CD14-positive monocyte (primary cell): ENCODE data around the gene ZNF844. TPM values are rescaled to one million over a fixed set of nuclear protein-coding genes. Genes with fewer than 3 reads are reported as not detected.
A peak's percentile ranks its signal among the peaks of the same experiment; 100 is the strongest.

Experiments used
- DNase-seq, 3 donors: peaks; one replicate each; pipeline ENCODE4 v3.0.0-alpha.2; 2011 to 2022
- H2AFZ ChIP-seq: 2 replicates; pipeline ENCODE4 v1.6.0; 2012; ENCODE audit warnings: mild to moderate bottlenecking, low read depth, low read length, inconsistent platforms; ENCODE audit not compliant: insufficient read depth, poor library complexity, severe bottlenecking
- H3K27ac ChIP-seq, 2 donors: 1 replicate in 1 of 2; 2 replicates in 1 of 2; pipeline ENCODE4 v1.5.1; 2012 to 2013; ENCODE audit warnings: low read length in 2 of 2, control low read depth in 1 of 2, inconsistent platforms in 1 of 2, low read depth in 1 of 2, mild to moderate bottlenecking in 1 of 2
- H3K27me3 ChIP-seq, 2 donors: one replicate each; pipeline versions ENCODE4 v1.6.0 to v1.6.1; 2011 to 2013; ENCODE audit warnings: low read length in 2 of 2; ENCODE audit not compliant: control insufficient read depth in 2 of 2, insufficient read depth in 2 of 2
- H3K36me3 ChIP-seq, 2 donors: replicated peaks in 1 of 2; 1 replicate in 1 of 2; 2 replicates in 1 of 2; pipeline versions ENCODE4 v1.5.1 to v1.6.1; 2012 to 2013; ENCODE audit warnings: low read length in 2 of 2, control low read depth in 1 of 2, inconsistent platforms in 1 of 2, mild to moderate bottlenecking in 1 of 2; ENCODE audit not compliant: insufficient read depth in 2 of 2, control insufficient read depth in 1 of 2
- H3K4me1 ChIP-seq, 2 donors: 1 replicate in 1 of 2; 2 replicates in 1 of 2; pipeline versions ENCODE4 v1.5.1 to v1.6.1; 2012 to 2013; ENCODE audit warnings: low read length in 2 of 2, control low read depth in 1 of 2, inconsistent platforms in 1 of 2, mild to moderate bottlenecking in 1 of 2, moderate library complexity in 1 of 2; ENCODE audit not compliant: insufficient read depth in 2 of 2, control insufficient read depth in 1 of 2
- H3K4me2 ChIP-seq: replicated peaks from 2 replicates; pipeline ENCODE3; 2012; ENCODE audit warnings: low read length, moderate library complexity, mild to moderate bottlenecking; ENCODE audit not compliant: poor library complexity, severe bottlenecking; ENCODE audit errors: extremely low read depth
- H3K4me3 ChIP-seq, 3 experiments: fragments of 200-600 bp in 1 of 3; sonication (generic) in 1 of 3; replicated peaks in 1 of 3; 1 replicate in 2 of 3; 2 replicates in 1 of 3; pipeline ENCODE4 v1.5.1; 2011 to 2013; ENCODE audit warnings: low read length in 3 of 3, mild to moderate bottlenecking in 3 of 3, control low read depth in 2 of 3, low read depth in 2 of 3, inconsistent platforms in 1 of 3, moderate library complexity in 1 of 3
- H3K79me2 ChIP-seq: 2 replicates; pipeline ENCODE4 v1.6.0; 2012; ENCODE audit warnings: mild to moderate bottlenecking, control low read depth, inconsistent platforms, low read length, moderate library complexity; ENCODE audit not compliant: insufficient read depth
- H3K9ac ChIP-seq: 2 replicates; pipeline ENCODE4 v1.6.0; 2017; ENCODE audit warnings: low read length, mild to moderate bottlenecking; ENCODE audit not compliant: insufficient read depth, poor library complexity, severe bottlenecking
- H3K9me3 ChIP-seq, 2 donors: replicated peaks in 1 of 2; 1 replicate in 1 of 2; 2 replicates in 1 of 2; pipeline versions ENCODE4 v1.5.1 to v1.6.1; 2012 to 2013; ENCODE audit warnings: low read length in 2 of 2, control low read depth in 1 of 2; ENCODE audit not compliant: control insufficient read depth in 1 of 2, insufficient read depth in 1 of 2
- H4K20me1 ChIP-seq: 2 replicates; pipeline ENCODE4 v1.6.0; 2012; ENCODE audit warnings: mild to moderate bottlenecking, low read length, control low read depth, moderate library complexity; ENCODE audit not compliant: insufficient read depth
- H3K27ac Mint-ChIP-seq, 7 donors: one replicate each; pipeline ENCODE4 v1.8.0; 2020; ENCODE audit warnings: mild to moderate bottlenecking in 7 of 7, mixed read lengths in 7 of 7, moderate library complexity in 6 of 7, inconsistent platforms in 2 of 7
- H3K27me3 Mint-ChIP-seq, 3 donors: one replicate each; pipeline ENCODE4 v1.8.0; 2021 to 2022; ENCODE audit warnings: low read depth in 3 of 3, mild to moderate bottlenecking in 3 of 3, mixed read lengths in 3 of 3, moderate library complexity in 3 of 3, inconsistent platforms in 1 of 3
- H3K36me3 Mint-ChIP-seq, 2 donors: one replicate each; pipeline ENCODE4 v1.8.0; 2020; ENCODE audit warnings: mixed read lengths in 2 of 2, inconsistent platforms in 1 of 2, mild to moderate bottlenecking in 1 of 2
- H3K4me1 Mint-ChIP-seq: one replicate; pipeline ENCODE4 v1.8.0; 2020; ENCODE audit warnings: mild to moderate bottlenecking, mixed read lengths
- H3K4me3 Mint-ChIP-seq, 2 donors: one replicate each; pipeline ENCODE4 v1.8.0; 2020; ENCODE audit warnings: mild to moderate bottlenecking in 2 of 2, mixed read lengths in 2 of 2, moderate library complexity in 1 of 2
- H3K9me3 Mint-ChIP-seq, 7 donors: one replicate each; pipeline ENCODE4 v1.8.0; 2020 to 2022; ENCODE audit warnings: mixed read lengths in 7 of 7, mild to moderate bottlenecking in 6 of 7, moderate library complexity in 6 of 7, inconsistent platforms in 2 of 7
- WGBS: methylation state at CpG from one replicate; pipeline ENCODE4 v1.1.5; 2013; ENCODE audit warnings: missing lambda C conversion rate; ENCODE audit not compliant: insufficient coverage; 5-methylcytosine and 5-hydroxymethylcytosine counted together
- intact Hi-C, 2 donors: fragments of 100-400 bp; cut with micrococcal nuclease; formaldehyde crosslinking; loops; one replicate each; pipeline versions ENCODE4 v1.15.0 to v1.15.1; 2023
- polyA plus RNA-seq, 3 donors: library from polyadenylated mRNA; depleted of rRNA in 1 of 3; unstranded in 2 of 3; stranded (reverse) in 1 of 3; fragments of 300-500 nt in 2 of 3; fragments of >200 nt in 1 of 3; fragmentation: Illumina TruSeq in 2 of 3; gene quantifications; 1 replicate in 2 of 3; 2 replicates in 1 of 3; pipeline ENCODE4 v1.2.3, GENCODE V29; 2012 to 2021
- TF ChIP-seq, protein P1 (sequence below): fragments of 200-600 bp; IDR thresholded peaks from one replicate; pipeline ENCODE4 v1.8.0; 2022; ENCODE audit warnings: antibody characterized with exemption, mild to moderate bottlenecking

The ZNF844 gene
- polyA plus RNA-seq, 3 donors, result 1.9 to 2.2 (median 2.0) TPM

DNA sequence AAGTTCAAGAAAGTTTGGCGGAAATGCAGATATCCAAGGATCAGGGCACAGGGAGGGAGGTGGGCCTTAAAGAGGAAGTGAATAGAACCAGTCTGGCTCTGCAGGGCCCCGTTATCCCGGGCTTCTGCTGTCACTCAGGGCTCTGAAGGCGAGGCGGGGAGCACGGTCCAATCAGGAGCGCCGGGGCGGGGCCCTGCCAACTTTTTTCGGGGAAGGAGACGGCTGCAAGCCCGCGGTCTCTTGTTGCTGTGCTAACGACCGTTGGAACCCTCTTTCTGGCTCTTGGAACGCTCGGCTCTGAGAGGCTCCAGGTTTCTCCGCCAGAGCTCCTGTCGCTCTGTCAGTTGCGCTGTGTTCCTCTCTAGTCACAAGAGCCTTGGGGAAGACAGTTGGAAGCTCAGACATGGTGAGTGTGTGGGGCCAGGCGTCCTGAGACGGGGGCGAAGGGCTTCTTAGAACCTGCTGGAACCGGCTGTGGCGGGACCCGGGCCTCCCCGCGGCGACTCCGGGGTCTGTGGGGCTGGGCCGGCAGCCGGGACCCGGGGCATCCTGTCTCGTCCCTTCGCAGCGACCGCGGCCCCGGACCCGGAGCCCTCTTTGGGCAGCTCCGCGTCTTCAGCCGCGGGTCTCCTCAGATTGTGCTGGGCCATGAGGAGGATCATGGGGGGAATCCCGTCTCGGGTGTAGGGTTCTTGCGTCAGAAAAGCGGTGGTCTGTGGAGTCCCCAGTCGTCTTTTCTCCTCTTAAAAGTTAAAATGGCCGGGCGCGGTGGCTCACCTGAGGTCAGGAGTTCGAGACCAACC, 27.7 kb downstream of the ZNF844 start:
- Histone ChIP-seq H3K79me2 (peaks cover 16% of the 10 kb centered on the region), H3K27me3 (no peaks in the 10 kb centered on the region), H4K20me1 (no peaks in the 10 kb centered on the region), H3K27ac (peak overlapping the region; percentile 47 to 64), H3K9ac (peak overlapping the region; percentile 76), H3K4me2 (peak overlapping the region; percentile 79), H3K36me3 (no peaks in the 10 kb centered on the region), H2AFZ (peak overlapping the region; percentile 97), H3K9me3 (peaks cover 0 to 2% of the 10 kb centered on the region in 2 donors), H3K4me3 (peak overlapping the region; percentile 65 to 89 (median 74)), H3K4me1 (peaks cover 13 to 14% of the 10 kb centered on the region in 2 donors)
- Mint-ChIP-seq H3K9me3 (peaks cover 3 to 17% (median 11%) of the 10 kb centered on the region in 7 donors), H3K36me3 (peaks cover 3 to 7% of the 10 kb centered on the region in 2 donors), H3K4me1 (peaks cover 31% of the 10 kb centered on the region), H3K4me3 (peak overlapping the region; percentile 91 to 95), H3K27ac (peak overlapping the region in 6 of 7 donors; percentile 40 to 85 (median 73)), H3K27me3 (peaks cover 0 to 3% (median 1%) of the 10 kb centered on the region in 3 donors)
- TF ChIP-seq, protein P1, sequence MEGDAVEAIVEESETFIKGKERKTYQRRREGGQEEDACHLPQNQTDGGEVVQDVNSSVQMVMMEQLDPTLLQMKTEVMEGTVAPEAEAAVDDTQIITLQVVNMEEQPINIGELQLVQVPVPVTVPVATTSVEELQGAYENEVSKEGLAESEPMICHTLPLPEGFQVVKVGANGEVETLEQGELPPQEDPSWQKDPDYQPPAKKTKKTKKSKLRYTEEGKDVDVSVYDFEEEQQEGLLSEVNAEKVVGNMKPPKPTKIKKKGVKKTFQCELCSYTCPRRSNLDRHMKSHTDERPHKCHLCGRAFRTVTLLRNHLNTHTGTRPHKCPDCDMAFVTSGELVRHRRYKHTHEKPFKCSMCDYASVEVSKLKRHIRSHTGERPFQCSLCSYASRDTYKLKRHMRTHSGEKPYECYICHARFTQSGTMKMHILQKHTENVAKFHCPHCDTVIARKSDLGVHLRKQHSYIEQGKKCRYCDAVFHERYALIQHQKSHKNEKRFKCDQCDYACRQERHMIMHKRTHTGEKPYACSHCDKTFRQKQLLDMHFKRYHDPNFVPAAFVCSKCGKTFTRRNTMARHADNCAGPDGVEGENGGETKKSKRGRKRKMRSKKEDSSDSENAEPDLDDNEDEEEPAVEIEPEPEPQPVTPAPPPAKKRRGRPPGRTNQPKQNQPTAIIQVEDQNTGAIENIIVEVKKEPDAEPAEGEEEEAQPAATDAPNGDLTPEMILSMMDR, result no peak
- intact Hi-C loops, result loop anchor here (5.0 kb wide), 1 partner anchor 50 kb away; the partner anchor contains the start of gene ZNF20 (in 2 of the 2)
- DNase-seq, result peak; percentile 60 to 70 (median 63)
- WGBS, result 0% methylated on average over 46 of the region's 53 CpGs

DNA sequence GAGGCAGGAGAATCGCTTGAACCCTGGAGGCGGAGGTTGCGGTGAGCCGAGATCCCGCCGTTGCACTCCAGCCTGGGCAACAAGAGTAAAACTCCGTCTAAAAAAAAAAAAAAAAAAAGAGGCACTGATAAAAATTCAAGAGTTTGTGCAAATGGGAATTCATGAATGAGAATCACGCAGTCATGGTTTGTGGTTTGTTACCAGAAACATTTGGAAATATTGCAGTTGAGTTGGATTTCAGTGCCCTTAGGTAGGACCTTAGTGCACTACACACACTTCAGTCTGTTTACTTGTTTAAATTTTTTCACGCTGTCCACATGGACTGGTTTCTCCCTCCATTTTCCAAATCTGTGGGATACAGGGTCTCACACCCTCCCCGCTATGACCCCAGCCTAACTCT, 28.4 kb downstream of the ZNF844 start:
- Mint-ChIP-seq H3K4me1 (peaks cover 33% of the 10 kb centered on the region), H3K27ac (peak overlapping the region in 3 of 7 donors; percentile 54 to 85 (median 58)), H3K36me3 (peaks cover 3 to 9% of the 10 kb centered on the region in 2 donors), H3K27me3 (peaks cover 0 to 3% (median 1%) of the 10 kb centered on the region in 3 donors), H3K9me3 (peaks cover 3 to 20% (median 12%) of the 10 kb centered on the region in 7 donors), H3K4me3 (peak overlapping the region; percentile 91 to 95)
- Histone ChIP-seq H3K4me3 (peak overlapping the region; percentile 65 to 89 (median 74)), H4K20me1 (no peaks in the 10 kb centered on the region), H2AFZ (peak overlapping the region; percentile 97), H3K36me3 (no peaks in the 10 kb centered on the region), H3K9me3 (peaks cover 0 to 7% of the 10 kb centered on the region in 2 donors), H3K9ac (peak overlapping the region; percentile 76), H3K27ac (peak overlapping the region in 1 of 2 donors; percentile 64), H3K4me2 (peak overlapping the region; percentile 79), H3K79me2 (peaks cover 16% of the 10 kb centered on the region), H3K4me1 (peaks cover 13 to 14% of the 10 kb centered on the region in 2 donors), H3K27me3 (no peaks in the 10 kb centered on the region)
- WGBS, result 10% methylated on average over 8 of the region's 10 CpGs
- TF ChIP-seq, protein P1, result no peak
- DNase-seq, result peak in 1 of 3 donors; percentile 5
- intact Hi-C loops, result loop anchor here (5.0 kb wide), 1 partner anchor 49 kb away; the partner anchor contains the start of gene ZNF20 (in 2 of the 2)
